Measurements from ENCODE around the gene PIK3CG.

Gene PIK3CG

DNA sequence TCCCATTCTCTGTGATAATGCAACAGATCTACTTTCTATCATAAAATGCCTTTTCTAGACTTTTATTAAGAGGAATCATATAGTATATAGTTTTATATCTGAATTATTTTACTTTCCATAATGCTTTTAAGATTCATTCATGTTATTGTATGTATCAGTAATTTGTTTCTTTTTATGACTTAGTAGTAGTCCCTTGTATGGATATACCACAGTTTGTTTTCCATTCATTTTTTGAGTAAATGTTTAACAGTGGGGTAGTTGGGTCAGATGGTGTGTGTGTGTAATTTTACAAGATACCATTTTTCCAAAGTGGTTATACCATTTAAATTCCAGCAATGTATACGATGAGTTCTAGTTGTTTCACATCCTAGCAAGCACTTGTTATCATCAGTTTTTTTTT lies 10.4 kb downstream of the PIK3CG start:
- no peak overlapping the region for H2BK15ac ChIP-seq (replicated peaks; ENCODE audit: low read depth)
- H3K4me1 ChIP-seq (ENCODE audit: control insufficient read depth, low read depth, low read length): no peaks in the 10 kb centered on the region
- H4K5ac ChIP-seq (ENCODE audit: low read length): no peak overlapping the region
- no peak overlapping the region for H3K56ac ChIP-seq (ENCODE audit: low read length)
- H3K79me2 ChIP-seq (ENCODE audit: control insufficient read depth, insufficient read depth, low read length): no peaks in the 10 kb centered on the region
- H3K4ac ChIP-seq (ENCODE audit: low read depth, low read length): no peak overlapping the region
- no peak overlapping the region for H4K8ac ChIP-seq (ENCODE audit: low read depth, low read length)
- H3K79me1 ChIP-seq (ENCODE audit: low read length): no peaks in the 10 kb centered on the region
- H3K36me3 ChIP-seq (ENCODE audit: control insufficient read depth, insufficient read depth, low read length): no peaks in the 10 kb centered on the region
- H2BK5ac ChIP-seq (ENCODE audit: low read length): no peak overlapping the region
- H3K23ac ChIP-seq (ENCODE audit: low read length): no peak overlapping the region
- H3K9ac ChIP-seq (ENCODE audit: low read length): no peak overlapping the region
- no peak overlapping the region for H3K4me3 ChIP-seq (ENCODE audit: low read length)
- no CpG with 5 or more reads among the region's 1 CpG for WGBS (ENCODE audit: extremely low coverage, insufficient coverage, low lambda C conversion rate)
- no peak overlapping the region for H3K18ac ChIP-seq (ENCODE audit: low read length)
- H3K4me2 ChIP-seq (ENCODE audit: low read length): no peak overlapping the region
- H3K27me3 ChIP-seq (ENCODE audit: insufficient read depth, low read length, poor library complexity): no peaks in the 10 kb centered on the region
- no peak for DNase-seq
- H2AK5ac ChIP-seq (ENCODE audit: low read length): no peak overlapping the region
- no peak overlapping the region for H2BK120ac ChIP-seq (ENCODE audit: low read depth, low read length)
- no peak overlapping the region for H3K27ac ChIP-seq (ENCODE audit: low read depth, low read length)

GRCh38 chr7:106878748-106879439 lies 13.8 kb downstream of the PIK3CG start:
- no peaks in the 10 kb centered on the region for H3K79me1 ChIP-seq (ENCODE audit: low read length)
- H3K36me3 ChIP-seq (ENCODE audit: control insufficient read depth, insufficient read depth, low read length): no peaks in the 10 kb centered on the region
- no peak overlapping the region for H2AK5ac ChIP-seq (ENCODE audit: low read length)
- H3K27me3 ChIP-seq (ENCODE audit: insufficient read depth, low read length, poor library complexity): no peaks in the 10 kb centered on the region
- H4K8ac ChIP-seq (ENCODE audit: low read depth, low read length): no peak overlapping the region
- no peak overlapping the region for H2BK15ac ChIP-seq (replicated peaks; ENCODE audit: low read depth)
- no peak overlapping the region for H3K18ac ChIP-seq (ENCODE audit: low read length)
- no peak for DNase-seq
- no peak overlapping the region for H3K56ac ChIP-seq (ENCODE audit: low read length)
- no peak overlapping the region for H3K23ac ChIP-seq (ENCODE audit: low read length)
- H3K27ac ChIP-seq (ENCODE audit: low read depth, low read length): no peak overlapping the region
- H3K4me1 ChIP-seq (ENCODE audit: control insufficient read depth, low read depth, low read length): no peaks in the 10 kb centered on the region
- no CpG with 5 or more reads among the region's 4 CpGs for WGBS (ENCODE audit: extremely low coverage, insufficient coverage, low lambda C conversion rate)
- H3K4me2 ChIP-seq (ENCODE audit: low read length): no peak overlapping the region
- no peak overlapping the region for H2BK120ac ChIP-seq (ENCODE audit: low read depth, low read length)
- H3K79me2 ChIP-seq (ENCODE audit: control insufficient read depth, insufficient read depth, low read length): no peaks in the 10 kb centered on the region
- H3K9ac ChIP-seq (ENCODE audit: low read length): no peak overlapping the region
- no peak overlapping the region for H3K4ac ChIP-seq (ENCODE audit: low read depth, low read length)
- H4K5ac ChIP-seq (ENCODE audit: low read length): no peak overlapping the region
- H3K4me3 ChIP-seq (ENCODE audit: low read length): no peak overlapping the region
- no peak overlapping the region for H2BK5ac ChIP-seq (ENCODE audit: low read length)

GRCh38 chr7:106881984-106882383 lies 16.9 kb downstream of the PIK3CG start:
- no peak overlapping the region for H2BK120ac ChIP-seq (ENCODE audit: low read depth, low read length)
- no peak overlapping the region for H4K8ac ChIP-seq (ENCODE audit: low read depth, low read length)
- no peak overlapping the region for H4K5ac ChIP-seq (ENCODE audit: low read length)
- DNase-seq: no peak
- H3K36me3 ChIP-seq (ENCODE audit: control insufficient read depth, insufficient read depth, low read length): no peaks in the 10 kb centered on the region
- H3K4me2 ChIP-seq (ENCODE audit: low read length): no peak overlapping the region
- WGBS (ENCODE audit: extremely low coverage, insufficient coverage, low lambda C conversion rate): no CpG with 5 or more reads among the region's 3 CpGs
- no peak overlapping the region for H3K4me3 ChIP-seq (ENCODE audit: low read length)
- no peaks in the 10 kb centered on the region for H3K4me1 ChIP-seq (ENCODE audit: control insufficient read depth, low read depth, low read length)
- no peak overlapping the region for H2BK15ac ChIP-seq (replicated peaks; ENCODE audit: low read depth)
- H3K56ac ChIP-seq (ENCODE audit: low read length): no peak overlapping the region
- no peaks in the 10 kb centered on the region for H3K27me3 ChIP-seq (ENCODE audit: insufficient read depth, low read length, poor library complexity)
- H3K79me1 ChIP-seq (ENCODE audit: low read length): no peaks in the 10 kb centered on the region
- no peak overlapping the region for H3K23ac ChIP-seq (ENCODE audit: low read length)
- no peak overlapping the region for H3K9ac ChIP-seq (ENCODE audit: low read length)
- H2BK5ac ChIP-seq (ENCODE audit: low read length): no peak overlapping the region
- H3K18ac ChIP-seq (ENCODE audit: low read length): no peak overlapping the region
- no peak overlapping the region for H2AK5ac ChIP-seq (ENCODE audit: low read length)
- no peak overlapping the region for H3K4ac ChIP-seq (ENCODE audit: low read depth, low read length)
- no peak overlapping the region for H3K27ac ChIP-seq (ENCODE audit: low read depth, low read length)
- H3K79me2 ChIP-seq (ENCODE audit: control insufficient read depth, insufficient read depth, low read length): no peaks in the 10 kb centered on the region

DNA sequence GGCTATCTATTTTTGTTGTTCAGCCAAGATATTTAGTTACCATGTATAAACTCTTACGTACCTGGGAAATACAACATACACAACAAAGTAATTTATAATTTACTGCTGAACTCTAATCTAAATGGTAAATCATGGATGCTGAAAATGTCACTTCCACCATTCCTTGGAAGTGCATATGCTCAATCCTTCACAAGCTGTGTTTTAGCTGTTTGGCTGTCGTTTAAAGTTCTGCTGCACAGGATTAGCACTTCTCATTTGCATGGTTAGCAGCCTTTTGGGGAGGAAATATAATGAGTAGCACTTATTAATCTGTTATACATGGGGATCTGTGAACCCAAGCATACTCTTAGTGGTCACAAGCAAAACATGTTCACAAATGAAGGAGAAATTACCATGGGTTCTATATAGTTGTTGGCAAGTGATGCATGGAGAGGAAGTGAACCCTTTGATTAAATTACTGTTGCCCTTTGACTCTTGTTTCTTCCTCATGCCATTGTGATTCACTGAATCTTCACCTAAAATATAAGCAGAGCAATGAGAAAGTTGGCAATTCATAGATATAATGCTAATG lies 18.5 kb downstream of the PIK3CG start:
- WGBS (ENCODE audit: extremely low coverage, insufficient coverage, low lambda C conversion rate): no CpG with 5 or more reads among the region's 2 CpGs
- no peak for DNase-seq
- H3K4me2 ChIP-seq (ENCODE audit: low read length): no peak overlapping the region

DNA sequence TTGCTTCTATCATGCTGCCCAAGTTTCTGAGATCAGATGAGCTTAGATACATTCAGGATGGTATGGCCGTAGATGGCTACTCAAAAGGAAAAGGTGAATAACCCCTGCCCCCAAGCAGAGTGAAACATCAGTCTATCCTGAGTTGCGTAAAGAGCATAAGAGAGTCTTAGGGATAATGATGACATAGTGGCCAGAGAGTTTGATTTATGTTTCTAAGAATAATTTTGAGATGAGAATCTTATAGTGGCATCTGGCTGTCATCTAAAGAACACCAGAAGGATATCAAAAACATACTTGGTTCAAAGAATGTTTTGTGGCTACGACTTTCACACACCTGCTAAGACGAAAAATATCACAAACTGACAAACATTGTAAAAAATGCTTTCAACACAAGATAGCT lies 20.6 kb downstream of the PIK3CG start:
- H2BK15ac ChIP-seq (replicated peaks; ENCODE audit: low read depth): no peak overlapping the region
- H2AK5ac ChIP-seq (ENCODE audit: low read length): no peak overlapping the region
- H2BK5ac ChIP-seq (ENCODE audit: low read length): no peak overlapping the region
- H3K27ac ChIP-seq (ENCODE audit: low read depth, low read length): no peak overlapping the region
- no peak overlapping the region for H3K18ac ChIP-seq (ENCODE audit: low read length)
- WGBS (ENCODE audit: extremely low coverage, insufficient coverage, low lambda C conversion rate): no CpG with 5 or more reads among the region's 4 CpGs
- H3K79me2 ChIP-seq (ENCODE audit: control insufficient read depth, insufficient read depth, low read length): no peaks in the 10 kb centered on the region
- H3K4me2 ChIP-seq (ENCODE audit: low read length): no peak overlapping the region
- no peak overlapping the region for H2BK120ac ChIP-seq (ENCODE audit: low read depth, low read length)
- H3K27me3 ChIP-seq (ENCODE audit: insufficient read depth, low read length, poor library complexity): no peaks in the 10 kb centered on the region
- no peak overlapping the region for H3K9ac ChIP-seq (ENCODE audit: low read length)
- no peak overlapping the region for H3K4me3 ChIP-seq (ENCODE audit: low read length)
- no peak overlapping the region for H3K23ac ChIP-seq (ENCODE audit: low read length)
- no peaks in the 10 kb centered on the region for H3K79me1 ChIP-seq (ENCODE audit: low read length)
- no peaks in the 10 kb centered on the region for H3K4me1 ChIP-seq (ENCODE audit: control insufficient read depth, low read depth, low read length)
- no peaks in the 10 kb centered on the region for H3K36me3 ChIP-seq (ENCODE audit: control insufficient read depth, insufficient read depth, low read length)
- no peak overlapping the region for H3K4ac ChIP-seq (ENCODE audit: low read depth, low read length)
- no peak overlapping the region for H4K8ac ChIP-seq (ENCODE audit: low read depth, low read length)
- no peak overlapping the region for H4K5ac ChIP-seq (ENCODE audit: low read length)
- DNase-seq: no peak
- no peak overlapping the region for H3K56ac ChIP-seq (ENCODE audit: low read length)

More for the DNA sequence above, 18.5 kb downstream of the PIK3CG start:
- Histone ChIP-seq H3K18ac (ENCODE audit: low read length) (no peak overlapping the region), H3K4me3 (ENCODE audit: low read length) (no peak overlapping the region), H2BK15ac (replicated peaks; ENCODE audit: low read depth) (no peak overlapping the region), H3K4ac (ENCODE audit: low read depth, low read length) (no peak overlapping the region), H2AK5ac (ENCODE audit: low read length) (no peak overlapping the region), H2BK120ac (ENCODE audit: low read depth, low read length) (no peak overlapping the region), H2BK5ac (ENCODE audit: low read length) (no peak overlapping the region), H4K5ac (ENCODE audit: low read length) (no peak overlapping the region), H3K23ac (ENCODE audit: low read length) (no peak overlapping the region), H3K56ac (ENCODE audit: low read length) (no peak overlapping the region), H3K27ac (ENCODE audit: low read depth, low read length) (no peak overlapping the region), H3K79me2 (ENCODE audit: control insufficient read depth, insufficient read depth, low read length) (no peaks in the 10 kb centered on the region), H3K36me3 (ENCODE audit: control insufficient read depth, insufficient read depth, low read length) (no peaks in the 10 kb centered on the region), H3K4me1 (ENCODE audit: control insufficient read depth, low read depth, low read length) (no peaks in the 10 kb centered on the region), H3K27me3 (ENCODE audit: insufficient read depth, low read length, poor library complexity) (no peaks in the 10 kb centered on the region), H3K79me1 (ENCODE audit: low read length) (no peaks in the 10 kb centered on the region), H4K8ac (ENCODE audit: low read depth, low read length) (no peak overlapping the region), H3K9ac (ENCODE audit: low read length) (no peak overlapping the region)

GRCh38 chr7:106887421-106887820 lies 22.3 kb downstream of the PIK3CG start:
- no peak overlapping the region for H3K4me2 ChIP-seq (ENCODE audit: low read length)
- no peak overlapping the region for H4K5ac ChIP-seq (ENCODE audit: low read length)
- H3K56ac ChIP-seq (ENCODE audit: low read length): no peak overlapping the region
- no peak overlapping the region for H2BK15ac ChIP-seq (replicated peaks; ENCODE audit: low read depth)
- no peak overlapping the region for H3K18ac ChIP-seq (ENCODE audit: low read length)
- H3K79me2 ChIP-seq (ENCODE audit: control insufficient read depth, insufficient read depth, low read length): no peaks in the 10 kb centered on the region
- no peaks in the 10 kb centered on the region for H3K36me3 ChIP-seq (ENCODE audit: control insufficient read depth, insufficient read depth, low read length)
- H3K4me3 ChIP-seq (ENCODE audit: low read length): no peak overlapping the region
- H3K27me3 ChIP-seq (ENCODE audit: insufficient read depth, low read length, poor library complexity): no peaks in the 10 kb centered on the region
- no peak overlapping the region for H3K4ac ChIP-seq (ENCODE audit: low read depth, low read length)
- H2AK5ac ChIP-seq (ENCODE audit: low read length): no peak overlapping the region
- no peak overlapping the region for H3K9ac ChIP-seq (ENCODE audit: low read length)
- H2BK120ac ChIP-seq (ENCODE audit: low read depth, low read length): no peak overlapping the region
- H2BK5ac ChIP-seq (ENCODE audit: low read length): no peak overlapping the region
- H3K79me1 ChIP-seq (ENCODE audit: low read length): no peaks in the 10 kb centered on the region
- H3K4me1 ChIP-seq (ENCODE audit: control insufficient read depth, low read depth, low read length): no peaks in the 10 kb centered on the region
- no peak overlapping the region for H3K23ac ChIP-seq (ENCODE audit: low read length)
- H4K8ac ChIP-seq (ENCODE audit: low read depth, low read length): no peak overlapping the region
- no peak for DNase-seq
- H3K27ac ChIP-seq (ENCODE audit: low read depth, low read length): no peak overlapping the region
- no CpG with 5 or more reads among the region's 1 CpG for WGBS (ENCODE audit: extremely low coverage, insufficient coverage, low lambda C conversion rate)
